Erythroblast (primary cell): ENCODE results near the gene ARMC6.

Experiments used
- GATA1 ChIP-seq: IDR thresholded peaks from 2 replicates; pipeline ENCODE4 v1.6.1; 2011; ENCODE audit warnings: low read depth, mild to moderate bottlenecking, control low read depth, low read length, moderate library complexity
- POLR2A ChIP-seq: IDR thresholded peaks from 2 replicates; pipeline ENCODE4 v1.6.1; 2011; ENCODE audit warnings: mild to moderate bottlenecking, low read length

DNA sequence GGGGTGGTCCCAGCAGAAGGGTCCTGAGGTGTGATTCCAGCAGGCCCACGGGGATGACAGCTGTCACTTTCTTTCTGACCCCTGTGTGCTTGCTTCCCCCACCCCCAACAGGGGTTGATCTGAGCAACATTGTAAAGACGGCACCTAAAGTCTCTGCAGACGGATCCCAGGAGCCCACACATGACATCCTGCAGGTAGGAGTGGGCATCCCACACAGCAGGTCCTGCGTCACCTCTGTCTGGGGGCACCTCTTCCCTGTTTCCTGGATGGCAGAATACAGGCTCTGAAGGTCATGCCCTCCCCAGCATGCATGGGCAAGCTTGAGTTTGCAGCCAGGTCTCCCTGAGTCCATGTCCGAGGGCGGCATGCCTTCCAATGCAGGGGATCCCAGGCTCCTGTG lies 10.5 kb downstream of the ARMC6 start:
- TF ChIP-seq POLR2A (no peak), GATA1 (no peak)
